Measurements from ENCODE around the gene PLK1.
"Not testable (repeated sequence)": the region's sequence is repeated elsewhere in the genome, so short reads cannot be mapped to it uniquely, and the experiment has no call there.

Gene PLK1

DNA sequence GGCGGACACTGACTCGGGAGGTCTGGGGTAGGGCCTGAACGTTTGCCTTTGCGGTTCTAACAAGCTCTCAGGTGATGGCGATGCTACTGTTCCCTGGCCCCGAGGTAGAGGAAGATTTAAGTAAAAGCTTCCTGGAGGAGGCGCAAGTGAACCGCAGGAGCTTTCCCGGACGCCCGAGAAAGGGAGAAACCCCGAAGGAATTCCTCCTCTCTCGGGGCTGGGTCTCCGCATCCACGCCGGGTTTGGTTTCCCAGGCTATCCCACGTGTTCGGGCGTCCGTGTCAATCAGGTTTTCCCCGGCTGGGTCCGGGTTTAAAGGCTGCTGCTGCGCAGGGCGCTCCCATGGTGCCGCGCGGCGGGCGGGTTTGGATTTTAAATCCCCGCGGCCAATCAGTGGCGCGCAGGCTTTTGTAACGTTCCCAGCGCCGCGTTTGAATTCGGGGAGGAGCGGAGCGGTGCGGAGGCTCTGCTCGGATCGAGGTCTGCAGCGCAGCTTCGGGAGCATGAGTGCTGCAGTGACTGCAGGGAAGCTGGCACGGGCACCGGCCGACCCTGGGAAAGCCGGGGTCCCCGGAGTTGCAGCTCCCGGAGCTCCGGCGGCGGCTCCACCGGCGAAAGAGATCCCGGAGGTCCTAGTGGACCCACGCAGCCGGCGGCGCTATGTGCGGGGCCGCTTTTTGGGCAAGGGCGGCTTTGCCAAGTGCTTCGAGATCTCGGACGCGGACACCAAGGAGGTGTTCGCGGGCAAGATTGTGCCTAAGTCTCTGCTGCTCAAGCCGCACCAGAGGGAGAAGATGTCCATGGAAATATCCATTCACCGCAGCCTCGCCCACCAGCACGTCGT lies at the start of gene PLK1:
PLK1 (plus strand) TSS at position 460 of the 844 bp plus-strand sequence; CDS start at position 504, 44 bp downstream.
- TF ChIP-seq, protein P1, sequence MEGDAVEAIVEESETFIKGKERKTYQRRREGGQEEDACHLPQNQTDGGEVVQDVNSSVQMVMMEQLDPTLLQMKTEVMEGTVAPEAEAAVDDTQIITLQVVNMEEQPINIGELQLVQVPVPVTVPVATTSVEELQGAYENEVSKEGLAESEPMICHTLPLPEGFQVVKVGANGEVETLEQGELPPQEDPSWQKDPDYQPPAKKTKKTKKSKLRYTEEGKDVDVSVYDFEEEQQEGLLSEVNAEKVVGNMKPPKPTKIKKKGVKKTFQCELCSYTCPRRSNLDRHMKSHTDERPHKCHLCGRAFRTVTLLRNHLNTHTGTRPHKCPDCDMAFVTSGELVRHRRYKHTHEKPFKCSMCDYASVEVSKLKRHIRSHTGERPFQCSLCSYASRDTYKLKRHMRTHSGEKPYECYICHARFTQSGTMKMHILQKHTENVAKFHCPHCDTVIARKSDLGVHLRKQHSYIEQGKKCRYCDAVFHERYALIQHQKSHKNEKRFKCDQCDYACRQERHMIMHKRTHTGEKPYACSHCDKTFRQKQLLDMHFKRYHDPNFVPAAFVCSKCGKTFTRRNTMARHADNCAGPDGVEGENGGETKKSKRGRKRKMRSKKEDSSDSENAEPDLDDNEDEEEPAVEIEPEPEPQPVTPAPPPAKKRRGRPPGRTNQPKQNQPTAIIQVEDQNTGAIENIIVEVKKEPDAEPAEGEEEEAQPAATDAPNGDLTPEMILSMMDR (IDR thresholded peaks at IDR 0.05; ENCODE audit: unreplicated experiment in 3 of 3) = peak; percentile 26 to 51 (median 26)
- H3K36me3 Mint-ChIP-seq (ENCODE audit: low read depth) = peaks cover 21% of the 10 kb centered on the region
- H3K4me3 Mint-ChIP-seq = peak within 1 kb of the TSS; percentile 90 to 94 (median 91)
- H3K4me1 Mint-ChIP-seq = peaks cover 31% of the 10 kb centered on the region
- H3K27me3 Mint-ChIP-seq (ENCODE audit: low read depth) = no peaks in the 10 kb centered on the region
- no peaks in the 10 kb centered on the region for H3K9me3 Mint-ChIP-seq
- peak within 1 kb of the TSS in 2 of 3 experiments; percentile 58 to 63 for H3K27ac Mint-ChIP-seq

DNA sequence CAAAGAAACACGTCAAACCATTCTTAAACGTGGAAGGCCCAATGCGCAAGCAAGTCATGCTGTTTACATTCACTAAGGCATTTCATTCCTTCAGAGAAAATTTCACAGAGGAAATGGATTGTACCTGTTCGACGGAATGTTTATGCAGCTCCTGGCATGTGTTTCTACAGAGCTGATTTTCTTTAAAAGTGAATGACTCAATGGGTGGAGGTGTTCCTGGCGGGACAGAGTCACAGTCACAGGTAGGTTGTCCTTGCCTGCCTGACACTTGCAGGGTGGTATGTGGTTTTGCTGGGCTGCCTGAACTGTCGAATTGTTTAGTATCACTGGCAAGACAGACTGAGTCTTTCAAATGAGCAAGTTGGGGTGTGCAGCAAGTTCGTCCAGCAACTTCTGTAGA lies 49.2 kb upstream of the PLK1 start:
- no peak overlapping the region for H3K27ac Mint-ChIP-seq
- H3K27me3 Mint-ChIP-seq (ENCODE audit: low read depth) = no peaks in the 10 kb centered on the region
- no peaks in the 10 kb centered on the region for H3K4me1 Mint-ChIP-seq
- H3K36me3 Mint-ChIP-seq (ENCODE audit: low read depth) = peaks cover 51% of the 10 kb centered on the region
- TF ChIP-seq, protein P1 (IDR thresholded peaks at IDR 0.05; ENCODE audit: unreplicated experiment in 3 of 3) = no peak
- no peak overlapping the region for H3K4me3 Mint-ChIP-seq
- H3K9me3 Mint-ChIP-seq = no peaks in the 10 kb centered on the region

DNA sequence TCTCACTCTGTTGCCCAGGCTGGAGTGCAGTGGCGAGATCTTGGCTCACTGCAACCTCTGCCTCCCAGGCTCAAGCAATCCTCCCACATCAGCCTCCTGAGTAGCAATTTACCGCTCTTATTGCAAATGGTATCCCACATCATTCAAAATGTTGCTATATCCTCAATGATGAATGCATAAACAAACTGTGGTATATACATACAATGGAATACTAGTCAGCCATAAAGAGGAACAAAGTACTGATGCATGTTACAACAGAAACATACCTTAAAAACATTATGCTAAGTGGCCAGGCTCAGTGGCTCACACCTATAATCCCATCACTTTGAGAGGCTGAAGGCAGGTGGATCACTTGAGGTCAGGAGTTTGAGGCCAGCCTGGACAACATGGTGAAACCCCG lies 46.8 kb upstream of the PLK1 start:
- H3K36me3 Mint-ChIP-seq (ENCODE audit: low read depth) = peaks cover 57% of the 10 kb centered on the region
- H3K27me3 Mint-ChIP-seq (ENCODE audit: low read depth); H3K27ac Mint-ChIP-seq; H3K4me3 Mint-ChIP-seq; H3K9me3 Mint-ChIP-seq; H3K4me1 Mint-ChIP-seq: not testable (repeated sequence)

DNA sequence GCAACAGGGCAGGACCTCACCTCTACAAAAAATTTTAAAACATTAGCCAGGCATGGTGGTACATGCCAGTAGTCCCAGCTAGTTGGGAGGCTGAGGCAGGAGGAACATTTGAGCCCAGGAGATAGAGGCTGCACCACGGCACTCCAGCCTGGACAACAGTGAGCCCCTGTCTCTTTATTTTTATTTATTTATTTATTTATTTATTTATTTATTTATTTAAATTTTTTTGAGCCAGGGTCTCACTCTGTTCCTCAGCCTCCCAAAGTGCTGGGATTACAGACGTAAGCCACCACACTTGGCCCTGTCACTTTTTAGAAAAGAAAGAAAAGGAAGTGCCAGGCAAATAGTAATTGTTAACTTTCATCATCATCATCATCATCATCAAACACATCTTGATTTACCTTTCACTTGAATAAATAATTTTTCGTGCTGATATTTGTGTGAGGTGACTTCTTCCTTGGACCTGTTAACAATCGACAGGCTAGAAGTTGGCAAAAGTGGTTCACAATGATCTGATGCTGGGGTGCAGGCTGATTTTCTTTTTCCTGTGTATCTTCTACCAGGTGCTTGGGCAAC lies 44.1 kb upstream of the PLK1 start:
- Mint-ChIP-seq H3K4me1 (peaks cover 5% of the 10 kb centered on the region), H3K27me3 (ENCODE audit: low read depth) (no peaks in the 10 kb centered on the region), H3K36me3 (ENCODE audit: low read depth) (peaks cover 40% of the 10 kb centered on the region), H3K9me3 (no peaks in the 10 kb centered on the region), H3K27ac (no peak overlapping the region), H3K4me3 (no peak overlapping the region)
- TF ChIP-seq, protein P1 (IDR thresholded peaks at IDR 0.05; ENCODE audit: unreplicated experiment in 3 of 3) = no peak

DNA sequence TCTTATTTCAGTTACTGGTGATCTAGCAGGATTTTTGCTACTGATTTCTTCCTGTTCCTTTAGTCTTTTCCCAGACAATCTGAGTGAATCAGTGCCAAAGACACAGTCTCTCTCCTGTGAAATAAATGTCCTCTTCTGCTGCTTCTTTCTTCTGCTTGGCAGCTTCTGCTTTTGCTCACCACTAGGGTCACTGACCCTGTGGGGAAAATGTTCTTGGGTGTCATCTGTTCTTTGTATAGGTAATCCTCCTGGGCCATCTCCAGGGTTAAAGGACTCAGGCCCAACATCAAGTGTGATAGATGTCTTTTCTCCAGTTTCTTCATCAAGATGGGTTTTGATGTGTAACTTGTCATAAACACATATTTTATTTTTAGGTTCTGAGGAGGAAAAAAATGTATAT lies 42.7 kb upstream of the PLK1 start:
- Mint-ChIP-seq H3K9me3 (no peaks in the 10 kb centered on the region), H3K4me1 (peaks cover 15% of the 10 kb centered on the region), H3K4me3 (no peak overlapping the region), H3K27ac (no peak overlapping the region), H3K36me3 (ENCODE audit: low read depth) (peaks cover 32% of the 10 kb centered on the region), H3K27me3 (ENCODE audit: low read depth) (no peaks in the 10 kb centered on the region)
- TF ChIP-seq, protein P1 (IDR thresholded peaks at IDR 0.05; ENCODE audit: unreplicated experiment in 3 of 3) = no peak

DNA sequence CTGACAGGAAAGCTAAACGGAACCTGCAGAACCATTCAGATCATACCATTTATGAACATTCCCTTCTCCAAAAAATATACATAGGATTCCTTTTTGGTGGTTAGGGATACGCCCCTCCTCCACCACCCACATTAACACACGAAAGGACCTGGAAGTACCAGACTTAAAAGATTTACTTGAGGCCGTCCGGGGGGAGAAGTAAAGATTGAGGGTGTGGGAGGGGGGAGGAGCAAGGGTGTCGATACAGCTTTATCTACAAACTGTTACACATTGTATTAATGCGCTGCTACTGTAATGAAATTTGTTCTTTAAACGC lies 38.1 kb upstream of the PLK1 start:
- no peaks in the 10 kb centered on the region for H3K9me3 Mint-ChIP-seq
- peaks cover 21% of the 10 kb centered on the region for H3K36me3 Mint-ChIP-seq (ENCODE audit: low read depth)
- H3K4me3 Mint-ChIP-seq = peak overlapping the region; percentile 99 to 100 (median 99)
- no peaks in the 10 kb centered on the region for H3K27me3 Mint-ChIP-seq (ENCODE audit: low read depth)
- peak overlapping the region; percentile 93 to 100 (median 96) for H3K27ac Mint-ChIP-seq
- H3K4me1 Mint-ChIP-seq = peaks cover 25% of the 10 kb centered on the region
- TF ChIP-seq, protein P1 (IDR thresholded peaks at IDR 0.05; ENCODE audit: unreplicated experiment in 3 of 3) = no peak
